Endothelial cell of umbilical vein (primary cell): Measurements from ENCODE around the gene RNGTT. TPM values are rescaled to one million over a fixed set of nuclear protein-coding genes. Genes with fewer than 3 reads are reported as not detected.
"Not testable (repeated sequence)": the region's sequence is repeated elsewhere in the genome, so short reads cannot be mapped to it uniquely, and the experiment has no call there.

Source experiments
- BruUV-seq: library from RNA; stranded (reverse); fragments of 400-500 nt; replicated peaks from 2 replicates; lab custom pipeline; 2021; lab: Mats Ljungman, UMichigan
- CTCF ChIA-PET: fragments of 300-600, 350-600 bp; sonication (Branson Sonifier 250); formaldehyde crosslinking; loops from one replicate; lab custom pipeline; 2021; ENCODE audit warnings: antibody characterized with exemption, inconsistent platforms; lab: Charles Lee
- POLR2A ChIA-PET: fragments of 300-600, 350-600 bp; sonication (Branson Sonifier 250); formaldehyde crosslinking; loops from one replicate; lab custom pipeline; 2021; ENCODE audit warnings: antibody characterized with exemption, inconsistent platforms; lab: Charles Lee
- DNase-seq: peaks from one replicate; pipeline ENCODE4 v3.0.0-alpha.2; 2011; ENCODE audit warnings: low read depth, low spot score
- FAIRE-seq: peaks from 2 replicates; lab custom pipeline; 2011; peaks lifted over from hg19 to GRCh38; lab: Jason Lieb, UNC
- H2AFZ ChIP-seq: 2 replicates; pipeline ENCODE4 v1.6.0; 2012; ENCODE audit warnings: low read depth, low read length, control low read depth, inconsistent platforms
- H3K27ac ChIP-seq: 2 replicates; pipeline ENCODE4 v1.5.1; 2011; ENCODE audit warnings: low read depth, mild to moderate bottlenecking, control low read depth, low read length, moderate library complexity; ENCODE audit not compliant: insufficient read depth
- H3K27me3 ChIP-seq, 2 experiments: 2 replicates each; pipeline versions ENCODE4 v1.6.0 to v1.6.1; 2011; ENCODE audit warnings: low read length in 2 of 2, mixed read lengths in 1 of 2; ENCODE audit not compliant: control insufficient read depth in 2 of 2, insufficient read depth in 2 of 2
- H3K36me3 ChIP-seq, 2 experiments: 2 replicates in 1 of 2; 3 replicates in 1 of 2; pipeline ENCODE4 v1.5.1; 2011; ENCODE audit warnings: low read length in 2 of 2, mild to moderate bottlenecking in 1 of 2, moderate library complexity in 1 of 2; ENCODE audit not compliant: control insufficient read depth in 2 of 2, insufficient read depth in 2 of 2; ENCODE audit errors: extremely low read depth in 1 of 2
- H3K4me1 ChIP-seq: 3 replicates; pipeline ENCODE4 v1.5.1; 2011; ENCODE audit warnings: mild to moderate bottlenecking, low read length; ENCODE audit not compliant: control insufficient read depth, insufficient read depth; ENCODE audit errors: extremely low read depth
- H3K4me2 ChIP-seq: 2 replicates; pipeline ENCODE4 v1.6.1; 2011; ENCODE audit warnings: low read length, control low read depth, mixed read lengths; ENCODE audit not compliant: insufficient read depth
- H3K4me3 ChIP-seq, 3 experiments: fragments of 200-600 bp in 1 of 3; sonication (generic), shearing (Covaris generic) in 1 of 3; replicated peaks in 1 of 3; 2 replicates each; pipeline ENCODE4 v1.5.1; 2011 to 2016; ENCODE audit warnings: control low read depth in 3 of 3, low read length in 3 of 3, mild to moderate bottlenecking in 2 of 3, inconsistent platforms in 1 of 3, low read depth in 1 of 3, moderate library complexity in 1 of 3; ENCODE audit not compliant: insufficient read depth in 1 of 3
- H3K79me2 ChIP-seq: 2 replicates; pipeline ENCODE4 v1.6.0; 2012; ENCODE audit warnings: low read length, inconsistent platforms; ENCODE audit not compliant: control insufficient read depth, insufficient read depth
- H3K9ac ChIP-seq: replicated peaks from 2 replicates; pipeline ENCODE3; 2011; ENCODE audit warnings: low read length, control low read depth; ENCODE audit not compliant: insufficient read depth; ENCODE audit errors: extremely low read depth
- H3K9me1 ChIP-seq: replicated peaks from 3 replicates; pipeline ENCODE4 v1.6.0; 2011; ENCODE audit warnings: mild to moderate bottlenecking, low read length; ENCODE audit not compliant: control insufficient read depth, insufficient read depth; ENCODE audit errors: extremely low read depth
- H3K9me3 ChIP-seq: replicated peaks from 2 replicates; pipeline ENCODE4 v1.5.1; 2012; ENCODE audit warnings: low read length, inconsistent platforms; ENCODE audit not compliant: control insufficient read depth, insufficient read depth
- H4K20me1 ChIP-seq: replicated peaks from 2 replicates; pipeline ENCODE3; 2011; ENCODE audit warnings: mild to moderate bottlenecking, low read length; ENCODE audit not compliant: control insufficient read depth, insufficient read depth; ENCODE audit errors: extremely low read depth
- CTCF ChIP-seq, 2 donors: IDR thresholded peaks; 1 replicate in 1 of 2; 2 replicates in 1 of 2; pipeline ENCODE4 v1.5.1; 2011; ENCODE audit warnings: low read length in 2 of 2, mild to moderate bottlenecking in 2 of 2, moderate library complexity in 2 of 2, control low read depth in 1 of 2, inconsistent platforms in 1 of 2, low read depth in 1 of 2; ENCODE audit not compliant: insufficient read depth in 1 of 2; ENCODE audit errors: extremely low read depth in 1 of 2
- FOS ChIP-seq: IDR thresholded peaks from 2 replicates; pipeline ENCODE4 v1.6.1; 2011; ENCODE audit warnings: mild to moderate bottlenecking, low read length, moderate library complexity, borderline replicate concordance; ENCODE audit not compliant: insufficient read depth
- MYC ChIP-seq: IDR thresholded peaks from one replicate; pipeline ENCODE4 v1.6.1; 2011; ENCODE audit warnings: mild to moderate bottlenecking, low read depth, low read length
- POLR2AphosphoS5 ChIP-seq: IDR thresholded peaks from 2 replicates; pipeline ENCODE4 v1.6.1; 2012; ENCODE audit warnings: low read depth, mild to moderate bottlenecking, control low read depth, low read length, moderate library complexity; ENCODE audit not compliant: insufficient read depth
- dilution Hi-C: fragments of 300-500 bp; cut with MboI; formaldehyde crosslinking; loops from one replicate; pipeline ENCODE4 v1.15.0; 2019; ENCODE audit warnings: low sequenced_read_pairs; ENCODE audit not compliant: extremely low pct_ligation_motif_present
- intact Hi-C: fragments of 100-400 bp; cut with micrococcal nuclease; formaldehyde crosslinking; loops from one replicate; pipeline ENCODE4 v1.10.0; 2022
- polyA plus RNA-seq, 4 experiments: library from polyadenylated mRNA; depleted of rRNA in 3 of 4; stranded (reverse) in 3 of 4; unstranded in 1 of 4; fragments of >200 nt; gene quantifications; 2 replicates each; pipeline versions ENCODE4 v1.2.1 to v1.2.3, GENCODE V29; 2011 to 2012; ENCODE audit warnings: missing spikeins in 1 of 4
- total RNA-seq: library from RNA; stranded (reverse); gene quantifications from 2 replicates; pipeline ENCODE4 v1.2.3, GENCODE V29; 2021
- TF ChIP-seq, protein P1 (sequence below): IDR thresholded peaks from 2 replicates; pipeline ENCODE4 v1.6.1; 2011; ENCODE audit not compliant: insufficient read depth, insufficient read length

Gene RNGTT
- total and polyA plus RNA-seq, 2 donors (not counting 3 experiments of a cell fraction or from before 2014, with no cell fraction given): 2.1 to 13.1 TPM

- H3K4me2 ChIP-seq: peak overlapping the region; percentile 16
- CTCF ChIA-PET: interaction anchor here (0.7 to 4.5 kb wide), 53 partner anchors 8 to 1917 kb away, joined by 3 to 196 read pairs (median 5); partner anchors contain the start of genes PM20D2, PNRC1, RNGTT and UBE2J1
- H3K4me3 ChIP-seq, DNase-seq, H3K9me3 ChIP-seq, H3K79me2 ChIP-seq, H3K36me3 ChIP-seq, FAIRE-seq, H4K20me1 ChIP-seq, dilution Hi-C loops, H3K4me1 ChIP-seq, H3K9me1 ChIP-seq, H2AFZ ChIP-seq, H3K9ac ChIP-seq, H3K27ac ChIP-seq, H3K27me3 ChIP-seq, POLR2A ChIA-PET, BruUV-seq: not testable (repeated sequence)
- intact Hi-C loops: loop anchor here (1.0 to 2.0 kb wide), 4 partner anchors 20 to 628 kb away; partner anchors contain the start of gene RNGTT
These were observed 19.7 kb upstream of the RNGTT start for GRCh38 chr6:88983129-88983528.

DNA sequence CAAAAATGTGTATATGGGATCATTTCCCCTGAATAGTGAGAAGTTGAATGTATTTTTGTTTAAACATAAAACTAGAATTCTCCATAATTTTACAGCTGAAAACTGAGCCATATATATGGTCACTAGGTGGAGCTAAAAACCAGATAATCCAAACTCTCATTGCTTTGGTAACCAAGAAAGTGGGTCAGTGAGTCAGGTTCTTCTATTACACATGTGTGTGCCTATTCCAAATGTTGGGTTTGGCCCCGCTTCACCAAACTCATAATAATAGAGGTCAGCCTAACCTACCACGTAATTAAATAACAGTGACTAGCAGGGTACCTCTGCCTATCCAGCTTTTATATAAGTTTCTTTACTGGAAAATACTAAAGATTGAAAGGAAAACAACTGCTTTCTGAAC, 19.3 kb upstream of the RNGTT start:
- H3K36me3 ChIP-seq: no peaks in the 10 kb centered on the region
- FAIRE-seq (peak; percentile 81), DNase-seq (peak; percentile 70)
- no peaks in the 10 kb centered on the region for H3K79me2 ChIP-seq
- H3K27ac ChIP-seq: no peak overlapping the region
- H4K20me1 ChIP-seq: no peaks in the 10 kb centered on the region
- ChIA-PET CTCF (interaction anchor here (0.5 to 4.5 kb wide), 66 partner anchors 8 to 1916 kb away, joined by 3 to 196 read pairs (median 4); partner anchors contain the start of genes PM20D2, PNRC1, RNGTT and UBE2J1), POLR2A (no interaction called here)
- H2AFZ ChIP-seq: no peak overlapping the region
- no peaks in the 10 kb centered on the region for H3K9me1 ChIP-seq
- no peaks in the 10 kb centered on the region for H3K4me1 ChIP-seq
- BruUV-seq: no TSS peak
- H3K4me3 ChIP-seq: no peak overlapping the region
- no peaks in the 10 kb centered on the region for H3K9me3 ChIP-seq
- dilution Hi-C loops (no loop called here), intact Hi-C loops (loop anchor here (1.0 to 2.0 kb wide), 7 partner anchors 19 to 628 kb away; partner anchors contain the start of genes PNRC1 and RNGTT)
- H3K27me3 ChIP-seq: peaks cover 0 to 1% of the 10 kb centered on the region in 2 experiments
- TF ChIP-seq CTCF (IDR thresholded peaks at IDR 0.05; ENCODE audit: extremely low read depth in 1 of 2, insufficient read depth in 1 of 2, low read depth in 1 of 2, low read length in 2 of 2) (peak; percentile 34 to 48), POLR2AphosphoS5 (no peak), FOS (peak; percentile 30), MYC (no peak)
- TF ChIP-seq, protein P1, sequence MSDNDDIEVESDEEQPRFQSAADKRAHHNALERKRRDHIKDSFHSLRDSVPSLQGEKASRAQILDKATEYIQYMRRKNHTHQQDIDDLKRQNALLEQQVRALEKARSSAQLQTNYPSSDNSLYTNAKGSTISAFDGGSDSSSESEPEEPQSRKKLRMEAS: no peak
- peak overlapping the region; percentile 16 for H3K4me2 ChIP-seq
- H3K9ac ChIP-seq: no peak overlapping the region
